K562 (cell line): ENCODE measurements around the gene SDSL. TPM values are rescaled to one million over a fixed set of nuclear protein-coding genes. Genes with fewer than 3 reads are reported as not detected.

Experiments
- ELF4 ChIP-seq: fragments of 450-650 bp; formaldehyde crosslinking; IDR thresholded peaks from 2 replicates; pipeline ENCODE4 v1.4.0; 2022; ENCODE audit warnings: missing genetic modification characterization
- EP400 ChIP-seq: fragments of 450-650 bp; IDR thresholded peaks from 2 replicates; pipeline ENCODE4 v1.6.1; 2017; ENCODE audit warnings: antibody characterized with exemption, mild to moderate bottlenecking, moderate library complexity
- ETV1 ChIP-seq: fragments of 450-650 bp; conservative IDR thresholded peaks from 2 replicates; pipeline ENCODE4 v1.6.1; 2016; ENCODE audit warnings: missing genetic modification characterization, control low read depth, low read depth, missing compliant biosample characterization
- MAFG ChIP-seq: fragments of 450-650 bp; conservative IDR thresholded peaks from 2 replicates; pipeline ENCODE4 v1.6.1; 2016; ENCODE audit warnings: missing genetic modification characterization, missing compliant biosample characterization
- MEIS2 ChIP-seq: fragments of 450-650 bp; IDR thresholded peaks from 2 replicates; pipeline ENCODE4 v1.6.1; 2014; ENCODE audit warnings: mild to moderate bottlenecking; ENCODE audit not compliant: partially characterized antibody
- NFATC3 ChIP-seq: fragments of 450-650 bp; IDR thresholded peaks from 2 replicates; pipeline ENCODE4 v1.6.1; 2017; ENCODE audit warnings: mild to moderate bottlenecking
- NR2C2 ChIP-seq, 2 experiments: fragments of 200-800 bp in 1 of 2; sonication (Bioruptor generic) in 1 of 2; sonication (generic) in 1 of 2; formaldehyde crosslinking in 1 of 2; IDR thresholded peaks; 2 replicates each; pipeline versions ENCODE4 v1.6.1 to v1.8.0; 2016 to 2022; ENCODE audit warnings: mild to moderate bottlenecking in 1 of 2, missing compliant biosample characterization in 1 of 2, missing genetic modification characterization in 1 of 2, missing genetic modification reagents in 1 of 2
- POLR3G ChIP-seq: IDR thresholded peaks from 2 replicates; pipeline ENCODE4 v1.6.1; 2011; ENCODE audit not compliant: insufficient read length, insufficient replicate concordance; ENCODE audit errors: extremely low read depth
- PPARD ChIP-seq: fragments of 250-450 bp; sonication (Bioruptor Pico); IDR thresholded peaks from 2 replicates; pipeline ENCODE4 v1.8.0; 2022; ENCODE audit warnings: inconsistent platforms, mild to moderate bottlenecking, moderate library complexity
- SAFB ChIP-seq: fragments of 200-400 bp; formaldehyde crosslinking; IDR thresholded peaks from 2 replicates; pipeline ENCODE4 v1.6.1; 2017; ENCODE audit warnings: low read depth, low read length, borderline replicate concordance
- SMAD3 ChIP-seq: fragments of 450-650 bp; formaldehyde crosslinking; conservative IDR thresholded peaks from 2 replicates; pipeline ENCODE4 v1.4.0; 2020; ENCODE audit warnings: mild to moderate bottlenecking
- ZNF253 ChIP-seq: fragments of 250-450 bp; sonication (Bioruptor Pico); conservative IDR thresholded peaks from 2 replicates; pipeline ENCODE4 v1.6.1; 2021; ENCODE audit warnings: mild to moderate bottlenecking
- ZZZ3 ChIP-seq: fragments of 450-650 bp; IDR thresholded peaks from 2 replicates; pipeline ENCODE4 v1.6.1; 2016; ENCODE audit warnings: antibody characterized with exemption, mild to moderate bottlenecking, moderate library complexity
- polyA plus RNA-seq, 8 experiments: library from polyadenylated mRNA; depleted of rRNA in 4 of 8; stranded (reverse) in 5 of 8; unstranded in 3 of 8; fragments of >200 nt; fragmentation: Nextera tagmentation in 2 of 8; fragmentation: Illumina TruSeq in 1 of 8; extraction: Ambion mirVana in 2 of 8; extraction: Trizol in 1 of 8; gene quantifications; 2 replicates each; pipeline versions ENCODE4 v1.2.1 to v1.2.3, GENCODE V29; 2011 to 2014; ENCODE audit warnings: inconsistent platforms in 1 of 8, missing spikeins in 1 of 8
- total RNA-seq, 7 experiments: library from RNA; depleted of rRNA in 6 of 7; stranded (reverse); fragments of >200 nt in 6 of 7; fragmentation: Illumina TruSeq in 2 of 7; extraction: Trizol in 2 of 7; gene quantifications; 2 replicates each; pipeline versions ENCODE4 v1.2.1 to v1.2.3, GENCODE V29; 2011 to 2021; ENCODE audit warnings: low replicate concordance in 1 of 7
- TF ChIP-seq, protein P1 (sequence below): sonication (generic); formaldehyde crosslinking; IDR thresholded peaks from 2 replicates; pipeline ENCODE4 v1.9.0; 2022; ENCODE audit warnings: mild to moderate bottlenecking, missing genetic modification reagents
- TF ChIP-seq, protein P2 (sequence below): IDR thresholded peaks from 3 replicates; pipeline ENCODE4 v1.6.1; 2011; ENCODE audit warnings: borderline replicate concordance, mild to moderate bottlenecking; ENCODE audit not compliant: insufficient read length, insufficient read depth
- TF ChIP-seq, protein P3 (sequence below): sonication (generic); formaldehyde crosslinking; IDR thresholded peaks from 2 replicates; pipeline ENCODE4 v1.5.0; 2020; ENCODE audit warnings: missing genetic modification reagents
- TF ChIP-seq, protein P4 (sequence below), 2 experiments: fragments of 450-650 bp in 1 of 2; IDR thresholded peaks; 2 replicates each; pipeline ENCODE4 v1.6.1; 2011 to 2017; ENCODE audit warnings: low read depth in 2 of 2, antibody characterized with exemption in 1 of 2, borderline replicate concordance in 1 of 2, low read length in 1 of 2, mild to moderate bottlenecking in 1 of 2, mixed read lengths in 1 of 2; ENCODE audit not compliant: control insufficient read depth in 1 of 2
- TF ChIP-seq, protein P5 (sequence below): IDR thresholded peaks from 2 replicates; pipeline ENCODE4 v1.6.1; 2011; ENCODE audit warnings: borderline replicate concordance, low read depth, mild to moderate bottlenecking, moderate library complexity, low read length; ENCODE audit not compliant: insufficient read depth, poor library complexity, severe bottlenecking

Gene SDSL
- total and polyA plus RNA-seq, 9 of the 15 experiments (the other 6 are each of a cell fraction or from before 2014, with no cell fraction given), result 0.31 to 11.0 (median 7.4) TPM

GRCh38 chr12:113424915-113425823, 3.0 kb downstream of the SDSL start (continued):
- TF ChIP-seq ELF4, result no peak
- TF ChIP-seq ZZZ3, result no peak
- 0 out of 2 replicates have a peak, but pooled peaks have one; percentile 9 for TF ChIP-seq NR2C2 (CRISPR knock-in tag; IDR thresholded peaks at IDR 0.05)
- TF ChIP-seq NR2C2 (tag; IDR thresholded peaks at IDR 0.05), result no peak
- no peak for TF ChIP-seq POLR3G
- TF ChIP-seq, protein P1, sequence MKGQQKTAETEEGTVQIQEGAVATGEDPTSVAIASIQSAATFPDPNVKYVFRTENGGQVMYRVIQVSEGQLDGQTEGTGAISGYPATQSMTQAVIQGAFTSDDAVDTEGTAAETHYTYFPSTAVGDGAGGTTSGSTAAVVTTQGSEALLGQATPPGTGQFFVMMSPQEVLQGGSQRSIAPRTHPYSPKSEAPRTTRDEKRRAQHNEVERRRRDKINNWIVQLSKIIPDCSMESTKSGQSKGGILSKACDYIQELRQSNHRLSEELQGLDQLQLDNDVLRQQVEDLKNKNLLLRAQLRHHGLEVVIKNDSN (CRISPR knock-in tag), result no peak
- TF ChIP-seq, protein P2, sequence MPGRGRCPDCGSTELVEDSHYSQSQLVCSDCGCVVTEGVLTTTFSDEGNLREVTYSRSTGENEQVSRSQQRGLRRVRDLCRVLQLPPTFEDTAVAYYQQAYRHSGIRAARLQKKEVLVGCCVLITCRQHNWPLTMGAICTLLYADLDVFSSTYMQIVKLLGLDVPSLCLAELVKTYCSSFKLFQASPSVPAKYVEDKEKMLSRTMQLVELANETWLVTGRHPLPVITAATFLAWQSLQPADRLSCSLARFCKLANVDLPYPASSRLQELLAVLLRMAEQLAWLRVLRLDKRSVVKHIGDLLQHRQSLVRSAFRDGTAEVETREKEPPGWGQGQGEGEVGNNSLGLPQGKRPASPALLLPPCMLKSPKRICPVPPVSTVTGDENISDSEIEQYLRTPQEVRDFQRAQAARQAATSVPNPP, result no peak
- no peak for TF ChIP-seq NFATC3
- no peak for TF ChIP-seq PPARD (CRISPR knock-in tag)
- TF ChIP-seq, protein P3, sequence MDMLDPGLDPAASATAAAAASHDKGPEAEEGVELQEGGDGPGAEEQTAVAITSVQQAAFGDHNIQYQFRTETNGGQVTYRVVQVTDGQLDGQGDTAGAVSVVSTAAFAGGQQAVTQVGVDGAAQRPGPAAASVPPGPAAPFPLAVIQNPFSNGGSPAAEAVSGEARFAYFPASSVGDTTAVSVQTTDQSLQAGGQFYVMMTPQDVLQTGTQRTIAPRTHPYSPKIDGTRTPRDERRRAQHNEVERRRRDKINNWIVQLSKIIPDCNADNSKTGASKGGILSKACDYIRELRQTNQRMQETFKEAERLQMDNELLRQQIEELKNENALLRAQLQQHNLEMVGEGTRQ (CRISPR knock-in tag), result no peak
- peak; percentile 80 for TF ChIP-seq ETV1 (tag)
- no peak for TF ChIP-seq SAFB
- TF ChIP-seq MAFG (tag), result no peak
- TF ChIP-seq SMAD3 (CRISPR knock-in tag), result no peak
- no peak for TF ChIP-seq MEIS2
- TF ChIP-seq EP400, result no peak
- TF ChIP-seq, protein P4, sequence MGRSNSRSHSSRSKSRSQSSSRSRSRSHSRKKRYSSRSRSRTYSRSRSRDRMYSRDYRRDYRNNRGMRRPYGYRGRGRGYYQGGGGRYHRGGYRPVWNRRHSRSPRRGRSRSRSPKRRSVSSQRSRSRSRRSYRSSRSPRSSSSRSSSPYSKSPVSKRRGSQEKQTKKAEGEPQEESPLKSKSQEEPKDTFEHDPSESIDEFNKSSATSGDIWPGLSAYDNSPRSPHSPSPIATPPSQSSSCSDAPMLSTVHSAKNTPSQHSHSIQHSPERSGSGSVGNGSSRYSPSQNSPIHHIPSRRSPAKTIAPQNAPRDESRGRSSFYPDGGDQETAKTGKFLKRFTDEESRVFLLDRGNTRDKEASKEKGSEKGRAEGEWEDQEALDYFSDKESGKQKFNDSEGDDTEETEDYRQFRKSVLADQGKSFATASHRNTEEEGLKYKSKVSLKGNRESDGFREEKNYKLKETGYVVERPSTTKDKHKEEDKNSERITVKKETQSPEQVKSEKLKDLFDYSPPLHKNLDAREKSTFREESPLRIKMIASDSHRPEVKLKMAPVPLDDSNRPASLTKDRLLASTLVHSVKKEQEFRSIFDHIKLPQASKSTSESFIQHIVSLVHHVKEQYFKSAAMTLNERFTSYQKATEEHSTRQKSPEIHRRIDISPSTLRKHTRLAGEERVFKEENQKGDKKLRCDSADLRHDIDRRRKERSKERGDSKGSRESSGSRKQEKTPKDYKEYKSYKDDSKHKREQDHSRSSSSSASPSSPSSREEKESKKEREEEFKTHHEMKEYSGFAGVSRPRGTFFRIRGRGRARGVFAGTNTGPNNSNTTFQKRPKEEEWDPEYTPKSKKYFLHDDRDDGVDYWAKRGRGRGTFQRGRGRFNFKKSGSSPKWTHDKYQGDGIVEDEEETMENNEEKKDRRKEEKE (IDR thresholded peaks at IDR 0.05; ENCODE audit: borderline replicate concordance in 1 of 2, control insufficient read depth in 1 of 2, low read depth in 2 of 2, low read length in 1 of 2), result no peak
- no peak for TF ChIP-seq ZNF253 (CRISPR knock-in tag)
- TF ChIP-seq, protein P5, sequence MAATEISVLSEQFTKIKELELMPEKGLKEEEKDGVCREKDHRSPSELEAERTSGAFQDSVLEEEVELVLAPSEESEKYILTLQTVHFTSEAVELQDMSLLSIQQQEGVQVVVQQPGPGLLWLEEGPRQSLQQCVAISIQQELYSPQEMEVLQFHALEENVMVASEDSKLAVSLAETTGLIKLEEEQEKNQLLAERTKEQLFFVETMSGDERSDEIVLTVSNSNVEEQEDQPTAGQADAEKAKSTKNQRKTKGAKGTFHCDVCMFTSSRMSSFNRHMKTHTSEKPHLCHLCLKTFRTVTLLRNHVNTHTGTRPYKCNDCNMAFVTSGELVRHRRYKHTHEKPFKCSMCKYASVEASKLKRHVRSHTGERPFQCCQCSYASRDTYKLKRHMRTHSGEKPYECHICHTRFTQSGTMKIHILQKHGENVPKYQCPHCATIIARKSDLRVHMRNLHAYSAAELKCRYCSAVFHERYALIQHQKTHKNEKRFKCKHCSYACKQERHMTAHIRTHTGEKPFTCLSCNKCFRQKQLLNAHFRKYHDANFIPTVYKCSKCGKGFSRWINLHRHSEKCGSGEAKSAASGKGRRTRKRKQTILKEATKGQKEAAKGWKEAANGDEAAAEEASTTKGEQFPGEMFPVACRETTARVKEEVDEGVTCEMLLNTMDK, result peak; percentile 41
